Stimulated activated naive B cell treated with anti-CD40 and anti-IgM and Interleukin-4, amounts not matched to agents 10 μg/mL and 1 μg/mL and 100 μg/mL, for 72 hours (primary cell): ENCODE measurements around the gene KRT20.
"Not testable (repeated sequence)": the region's sequence is repeated elsewhere in the genome, so short reads cannot be mapped to it uniquely, and the experiment has no call there.

Source experiments
- ATAC-seq, 2 donors: fragments of 150-1000 bp; cut with Tn5 transposase; replicated peaks; 2 replicates each; pipeline ENCODE4 v1.10.0; 2021; ENCODE audit warnings: moderate library complexity in 1 of 2
- DNase-seq: peaks from one replicate; pipeline ENCODE4 v3.0.0; 2021
- H3K27ac Mint-ChIP-seq: one replicate; pipeline ENCODE4 v1.8.0; 2022; ENCODE audit warnings: mild to moderate bottlenecking, mixed read lengths
- H3K27me3 Mint-ChIP-seq, 2 donors: one replicate each; pipeline ENCODE4 v1.8.0; 2022; ENCODE audit warnings: mixed read lengths in 2 of 2
- H3K36me3 Mint-ChIP-seq, 2 donors: one replicate each; pipeline ENCODE4 v1.8.0; 2022; ENCODE audit warnings: mixed read lengths in 2 of 2, mild to moderate bottlenecking in 1 of 2
- H3K4me1 Mint-ChIP-seq, 2 donors: one replicate each; pipeline ENCODE4 v1.8.0; 2022; ENCODE audit warnings: mixed read lengths in 2 of 2, mild to moderate bottlenecking in 1 of 2
- H3K4me3 Mint-ChIP-seq, 2 donors: one replicate each; pipeline ENCODE4 v1.8.0; 2022; ENCODE audit warnings: mild to moderate bottlenecking in 2 of 2, mixed read lengths in 2 of 2, moderate library complexity in 1 of 2
- H3K9me3 Mint-ChIP-seq, 2 donors: one replicate each; pipeline ENCODE4 v1.8.0; 2022; ENCODE audit warnings: mixed read lengths in 2 of 2, mild to moderate bottlenecking in 1 of 2

The KRT20 gene

DNA sequence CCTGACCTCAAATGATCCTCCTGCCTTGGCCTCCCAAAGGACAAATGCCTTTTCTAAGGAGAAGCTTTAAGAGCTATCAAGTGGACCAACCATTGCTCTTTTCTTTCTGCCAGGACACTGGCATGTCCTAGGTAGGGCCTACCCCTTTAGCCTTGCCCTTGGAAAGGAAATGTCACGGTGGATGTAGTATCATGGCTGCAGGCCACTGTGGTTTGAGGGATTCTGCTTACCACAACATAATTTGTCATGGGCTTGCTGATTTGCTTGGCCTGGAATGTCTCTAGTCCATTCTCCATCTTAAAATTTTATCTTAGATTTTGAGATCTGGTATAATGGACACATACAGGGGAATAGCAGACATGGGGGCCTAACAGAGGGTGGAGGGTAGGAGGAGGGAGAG lies 6.0 kb downstream of the KRT20 start:
- H3K4me3 Mint-ChIP-seq: no peak overlapping the region
- H3K4me1 Mint-ChIP-seq: no peaks in the 10 kb centered on the region
- DNase-seq (no peak), ATAC-seq (no peak)
- no peak overlapping the region for H3K27ac Mint-ChIP-seq
- H3K27me3 Mint-ChIP-seq: peaks cover 11 to 14% of the 10 kb centered on the region in 2 donors
- no peaks in the 10 kb centered on the region for H3K36me3 Mint-ChIP-seq
- no peaks in the 10 kb centered on the region for H3K9me3 Mint-ChIP-seq

DNA sequence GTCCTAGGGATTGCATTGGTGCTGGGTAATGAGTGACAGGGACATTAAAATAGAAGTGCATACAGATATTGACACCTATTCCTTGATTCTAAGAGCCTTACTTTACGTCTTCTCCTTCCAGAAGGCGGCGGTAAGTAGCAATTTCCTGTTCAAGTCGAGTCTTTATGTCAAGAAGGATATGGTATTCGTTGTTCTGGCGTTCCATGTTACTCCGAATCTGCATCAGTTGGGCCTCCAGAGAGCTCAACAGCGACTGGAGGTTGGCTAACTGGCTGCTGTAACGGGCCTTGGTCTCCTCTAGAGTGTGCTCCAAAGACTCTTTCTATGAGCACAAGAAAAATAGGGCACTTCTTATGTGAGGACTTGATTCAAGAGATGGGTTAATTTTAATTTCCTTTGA lies 7.0 kb downstream of the KRT20 start:
- no peaks in the 10 kb centered on the region for H3K4me1 Mint-ChIP-seq
- peaks cover 11% of the 10 kb centered on the region in 2 donors for H3K27me3 Mint-ChIP-seq
- no peaks in the 10 kb centered on the region for H3K9me3 Mint-ChIP-seq
- ATAC-seq: no peak
- H3K27ac Mint-ChIP-seq: no peak overlapping the region
- H3K36me3 Mint-ChIP-seq: no peaks in the 10 kb centered on the region
- DNase-seq: no peak
- H3K4me3 Mint-ChIP-seq: no peak overlapping the region

DNA sequence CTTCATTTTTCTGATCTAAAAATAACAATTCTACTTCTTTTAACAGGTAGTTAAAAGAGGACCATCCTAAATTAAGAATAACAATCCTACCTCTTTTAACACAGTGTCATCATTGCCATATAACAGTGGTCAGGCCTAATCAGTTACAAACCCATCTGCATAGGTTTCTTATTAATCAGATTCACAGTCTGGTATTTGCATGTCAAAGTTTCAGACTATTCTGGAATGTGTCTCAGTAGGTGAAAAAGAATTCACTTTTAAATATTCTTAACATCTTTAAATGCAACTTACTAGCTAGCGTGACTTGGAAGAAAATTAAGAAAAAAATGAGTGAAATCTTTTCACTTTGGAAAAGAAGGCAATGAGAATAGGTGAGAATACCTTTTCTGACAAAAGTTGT lies 11.2 kb downstream of the KRT20 start:
- DNase-seq (no peak), ATAC-seq (no peak)
- H3K4me1 Mint-ChIP-seq: no peaks in the 10 kb centered on the region
- H3K27me3 Mint-ChIP-seq: peaks cover 16 to 23% of the 10 kb centered on the region in 2 donors
- no peak overlapping the region for H3K4me3 Mint-ChIP-seq
- H3K9me3 Mint-ChIP-seq: no peaks in the 10 kb centered on the region
- no peaks in the 10 kb centered on the region for H3K36me3 Mint-ChIP-seq
- no peak overlapping the region for H3K27ac Mint-ChIP-seq

DNA sequence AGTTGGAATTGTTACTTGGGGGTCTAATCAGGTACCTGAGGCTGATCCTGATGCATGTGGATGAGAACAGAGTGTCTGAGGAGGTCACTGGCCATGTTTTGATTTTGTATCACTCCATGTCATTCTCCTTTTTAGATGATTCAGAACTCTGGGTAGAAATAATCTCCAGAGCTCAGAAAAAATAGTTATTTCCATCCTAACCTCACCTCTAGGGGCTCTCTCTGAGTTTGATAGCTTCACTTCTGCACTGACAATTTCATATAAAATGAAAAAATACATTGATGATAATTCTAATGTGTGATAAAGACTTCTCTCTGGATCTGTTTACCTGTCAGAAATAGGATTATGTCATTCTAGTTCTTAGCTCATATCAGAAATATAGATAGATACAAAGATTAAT lies 11.8 kb downstream of the KRT20 start:
- H3K36me3 Mint-ChIP-seq: no peaks in the 10 kb centered on the region
- no peak overlapping the region for H3K27ac Mint-ChIP-seq
- peaks cover 16 to 23% of the 10 kb centered on the region in 2 donors for H3K27me3 Mint-ChIP-seq
- DNase-seq (no peak), ATAC-seq (no peak)
- no peaks in the 10 kb centered on the region for H3K4me1 Mint-ChIP-seq
- H3K9me3 Mint-ChIP-seq: no peaks in the 10 kb centered on the region
- H3K4me3 Mint-ChIP-seq: no peak overlapping the region

DNA sequence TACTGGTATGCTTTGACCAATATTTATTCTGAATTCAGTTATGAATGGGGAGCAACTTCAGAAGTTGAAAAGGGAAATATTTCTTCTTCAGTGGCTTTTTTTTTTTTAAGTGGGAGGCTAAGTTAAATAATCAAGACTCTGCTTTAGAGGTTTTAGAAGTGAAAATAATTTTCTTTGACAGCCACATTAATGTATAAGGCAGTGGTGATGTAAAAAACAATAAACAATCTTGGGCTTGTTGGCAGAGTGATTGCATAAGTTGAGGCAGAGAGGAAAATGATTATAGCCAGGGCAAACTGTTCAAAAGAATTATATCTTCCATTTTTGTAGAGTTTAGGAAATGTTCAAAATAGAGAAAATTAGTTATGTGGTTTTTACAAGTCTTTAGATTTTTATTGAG lies 12.6 kb downstream of the KRT20 start:
- no peak for ATAC-seq
- Mint-ChIP-seq H3K9me3 (no peaks in the 10 kb centered on the region), H3K27ac (no peak overlapping the region), H3K27me3 (peaks cover 16 to 23% of the 10 kb centered on the region in 2 donors), H3K4me1 (no peaks in the 10 kb centered on the region), H3K36me3 (no peaks in the 10 kb centered on the region), H3K4me3 (no peak overlapping the region)
- no peak for DNase-seq

DNA sequence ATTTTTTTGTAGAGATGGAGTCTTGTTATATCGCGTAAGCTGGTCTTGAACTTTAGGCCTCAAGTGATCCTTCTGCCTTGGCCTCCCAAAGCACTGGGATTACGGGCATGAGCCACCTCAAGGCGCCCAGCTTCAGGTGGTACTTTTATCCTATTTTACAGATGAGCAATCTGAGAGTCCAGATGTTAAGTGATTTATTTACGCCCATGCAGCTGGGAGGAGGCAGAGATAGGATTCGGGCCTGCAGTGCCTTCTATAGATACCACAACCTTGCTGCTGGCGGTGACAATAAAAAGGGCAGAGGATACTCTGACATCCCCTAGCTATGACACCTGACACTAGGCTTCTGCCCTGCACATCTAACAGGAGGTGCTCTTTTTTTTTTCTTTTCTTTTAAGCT lies 13.7 kb downstream of the KRT20 start:
- no peaks in the 10 kb centered on the region for H3K9me3 Mint-ChIP-seq
- H3K27me3 Mint-ChIP-seq: peaks cover 19 to 29% of the 10 kb centered on the region in 2 donors
- H3K4me3 Mint-ChIP-seq: no peak overlapping the region
- H3K36me3 Mint-ChIP-seq: no peaks in the 10 kb centered on the region
- no peak overlapping the region for H3K27ac Mint-ChIP-seq
- no peaks in the 10 kb centered on the region for H3K4me1 Mint-ChIP-seq
- DNase-seq (no peak), ATAC-seq (no peak)

DNA sequence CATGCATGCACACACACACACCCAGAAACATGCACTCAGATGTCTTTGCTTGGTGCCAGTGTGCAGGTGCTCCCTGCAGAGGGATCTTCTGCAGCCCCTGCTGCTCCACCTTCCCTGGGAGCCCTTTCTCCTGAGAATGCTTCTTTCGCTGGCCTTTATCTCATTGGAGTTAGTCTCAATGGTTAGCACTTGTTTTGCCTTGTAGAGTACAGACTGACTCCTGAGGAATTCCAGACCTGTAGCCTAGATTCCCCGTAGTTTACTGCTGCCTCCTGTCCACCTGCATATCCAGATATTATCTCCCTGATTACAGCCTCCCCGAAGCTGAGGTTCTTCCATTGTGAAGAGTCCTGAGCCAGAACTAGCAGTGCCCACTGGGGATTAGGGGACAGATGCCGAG lies 14.9 kb downstream of the KRT20 start:
- no peaks in the 10 kb centered on the region for H3K36me3 Mint-ChIP-seq
- DNase-seq: no peak
- H3K27me3 Mint-ChIP-seq: peaks cover 24 to 27% of the 10 kb centered on the region in 2 donors
- no peaks in the 10 kb centered on the region for H3K4me1 Mint-ChIP-seq
- no peak for ATAC-seq
- H3K9me3 Mint-ChIP-seq: no peaks in the 10 kb centered on the region
- no peak overlapping the region for H3K4me3 Mint-ChIP-seq
- no peak overlapping the region for H3K27ac Mint-ChIP-seq

DNA sequence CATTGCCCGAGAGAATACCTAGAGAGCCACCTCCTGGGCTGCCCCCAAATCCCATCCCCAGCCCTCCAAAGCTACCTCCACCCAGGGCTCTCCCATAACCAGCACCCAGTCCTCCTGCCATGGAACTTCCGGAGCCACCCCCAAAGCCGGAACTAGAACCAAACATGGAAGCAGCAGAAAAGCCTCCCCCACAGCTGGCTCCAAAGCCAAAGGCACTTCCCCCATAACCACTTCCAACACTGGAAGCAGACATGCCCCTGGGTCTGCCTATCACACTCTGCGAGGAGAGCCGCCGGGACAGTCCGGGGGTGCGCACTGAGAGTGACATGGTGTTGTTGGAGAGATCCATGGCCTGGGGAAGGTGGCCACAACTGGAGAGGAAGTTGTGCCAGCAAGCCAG lies 18.2 kb downstream of the KRT20 start, which contains the start of gene KRT12:
Gene KRT12 (minus strand): TSS at position 386 of the 400 bp plus-strand sequence. CDS start 37 bp downstream, at position 349.
- Mint-ChIP-seq H3K27ac (no peak within 1 kb of the TSS), H3K27me3 (peaks cover 34 to 47% of the 10 kb centered on the region in 2 donors), H3K4me3 (no peak within 1 kb of the TSS), H3K4me1 (no peaks in the 10 kb centered on the region), H3K36me3 (no peaks in the 10 kb centered on the region), H3K9me3 (no peaks in the 10 kb centered on the region)
- DNase-seq (no peak), ATAC-seq (no peak)

DNA sequence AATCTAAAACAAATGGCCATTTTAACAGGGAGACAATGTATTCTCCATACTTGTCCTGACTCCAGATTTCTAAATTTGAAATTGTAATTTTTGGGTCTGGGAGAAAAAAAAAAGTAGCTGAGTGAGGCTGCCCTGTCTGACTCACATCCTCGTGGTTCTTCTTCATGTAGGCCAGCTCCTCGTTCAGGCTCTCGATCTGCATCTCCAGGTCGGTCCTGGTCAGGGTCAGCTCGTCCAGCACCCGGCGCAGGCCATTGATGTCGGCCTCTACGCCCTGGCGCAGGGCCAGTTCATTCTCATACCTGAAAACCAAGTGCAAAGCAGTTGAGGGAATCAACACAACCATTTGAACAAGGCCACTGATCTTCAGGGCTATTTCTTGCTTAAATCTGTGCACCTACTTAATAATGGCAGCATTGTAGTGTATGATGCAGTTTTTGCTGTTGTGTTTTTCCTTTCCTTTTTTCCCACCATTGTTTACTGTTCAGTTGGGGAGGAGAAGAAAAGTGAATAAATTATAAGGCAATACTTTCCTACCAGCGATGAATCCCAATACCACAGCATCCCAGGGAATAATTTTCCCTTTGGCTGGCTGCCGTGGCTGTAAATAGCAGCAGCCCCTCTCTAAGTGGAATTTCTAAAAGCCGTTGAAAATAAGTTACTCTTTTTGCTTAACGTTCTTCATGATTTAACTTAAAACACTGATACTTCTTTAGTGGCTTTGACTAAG lies 20.2 kb downstream of the KRT20 start:
- DNase-seq (no peak), ATAC-seq (no peak)
- H3K4me3 Mint-ChIP-seq: no peak overlapping the region
- no peaks in the 10 kb centered on the region for H3K9me3 Mint-ChIP-seq
- H3K27ac Mint-ChIP-seq: no peak overlapping the region
- H3K4me1 Mint-ChIP-seq: no peaks in the 10 kb centered on the region
- peaks cover 38 to 53% of the 10 kb centered on the region in 2 donors for H3K27me3 Mint-ChIP-seq
- H3K36me3 Mint-ChIP-seq: no peaks in the 10 kb centered on the region

DNA sequence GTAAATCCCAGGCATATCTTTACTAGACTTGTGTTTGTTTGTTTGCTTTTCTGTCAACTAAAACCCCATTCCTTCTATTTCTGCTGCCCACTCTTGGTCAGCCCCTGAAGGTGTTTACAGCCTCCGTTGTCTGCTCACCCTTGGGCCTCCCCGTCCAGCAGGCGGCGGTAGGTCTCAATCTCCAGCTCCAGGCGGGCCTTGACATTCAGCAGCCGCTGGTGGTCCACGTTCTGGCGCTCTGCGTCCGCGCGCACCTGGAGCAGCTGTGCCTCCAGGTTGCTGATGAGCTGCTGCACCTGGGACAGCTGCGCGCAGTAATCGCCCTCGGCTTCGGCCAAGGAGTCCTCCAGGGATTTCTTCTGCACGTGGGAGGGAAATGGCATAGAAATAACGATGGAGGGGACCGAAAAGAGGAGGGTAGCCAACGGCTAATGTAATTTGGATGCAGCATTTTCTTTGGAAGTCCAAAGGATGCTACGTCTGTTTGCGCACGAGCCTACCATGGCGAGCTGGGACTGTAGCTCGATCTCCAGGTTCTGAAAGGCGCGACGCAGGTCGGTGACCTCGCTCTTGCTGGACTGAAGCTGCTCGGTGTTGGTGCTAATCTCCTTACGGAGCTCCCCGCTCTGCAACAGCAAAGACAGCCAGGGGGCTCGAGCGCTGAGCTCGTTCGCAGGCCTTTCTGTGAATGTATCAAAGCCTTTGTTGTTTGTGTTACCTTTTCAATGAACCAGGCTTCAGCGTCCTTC lies 21.9 kb downstream of the KRT20 start:
- ATAC-seq: no peak
- Mint-ChIP-seq H3K4me3 (no peak overlapping the region), H3K36me3 (no peaks in the 10 kb centered on the region), H3K4me1 (no peaks in the 10 kb centered on the region), H3K27ac (no peak overlapping the region), H3K9me3 (no peaks in the 10 kb centered on the region), H3K27me3 (peaks cover 43 to 57% of the 10 kb centered on the region in 2 donors)
- DNase-seq: no peak

DNA sequence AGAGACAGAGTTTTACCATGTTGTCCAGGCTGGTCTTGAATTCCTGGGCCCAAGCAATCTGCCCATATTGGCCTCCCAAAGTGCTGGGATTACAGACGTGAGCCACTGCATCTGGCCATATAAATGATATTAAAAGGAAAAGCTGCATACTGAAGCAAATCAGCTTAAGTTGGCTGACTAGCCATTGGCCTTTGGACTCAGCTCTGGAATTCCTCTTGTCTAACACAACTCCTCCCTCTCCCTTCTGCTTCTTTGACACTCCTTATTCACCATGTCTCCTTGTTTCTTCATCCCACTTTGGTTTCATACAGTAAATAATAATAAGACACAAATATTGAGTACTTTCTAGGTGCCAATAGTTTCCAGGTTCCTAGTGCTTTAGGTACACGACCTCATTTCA lies 25.5 kb downstream of the KRT20 start:
- no peaks in the 10 kb centered on the region for H3K36me3 Mint-ChIP-seq
- peaks cover 35 to 39% of the 10 kb centered on the region in 2 donors for H3K27me3 Mint-ChIP-seq
- no peaks in the 10 kb centered on the region for H3K9me3 Mint-ChIP-seq
- no peak overlapping the region for H3K4me3 Mint-ChIP-seq
- no peaks in the 10 kb centered on the region for H3K4me1 Mint-ChIP-seq
- no peak for ATAC-seq
- DNase-seq: no peak
- no peak overlapping the region for H3K27ac Mint-ChIP-seq

DNA sequence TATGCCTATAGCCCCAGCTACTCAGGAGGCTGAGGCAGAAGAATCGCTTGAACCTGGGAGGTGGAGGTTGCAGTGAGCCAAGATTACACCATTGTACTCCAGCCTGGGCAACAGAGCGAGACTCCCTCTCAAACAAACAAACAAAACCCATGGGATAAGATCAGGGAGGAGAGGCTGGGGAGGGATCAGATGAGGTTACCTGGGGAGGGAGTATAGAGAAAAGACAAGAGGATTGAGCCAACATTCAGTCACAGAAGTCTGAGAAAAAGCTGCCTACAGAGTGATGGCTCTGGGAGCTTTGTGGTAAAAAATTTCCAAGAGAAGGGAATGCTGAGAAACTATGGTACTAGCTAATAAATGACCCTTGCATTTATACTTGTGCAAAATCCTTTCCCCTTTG lies 26.4 kb downstream of the KRT20 start:
- not testable (repeated sequence) for H3K36me3 Mint-ChIP-seq, DNase-seq, H3K9me3 Mint-ChIP-seq, H3K4me1 Mint-ChIP-seq, H3K4me3 Mint-ChIP-seq, H3K27ac Mint-ChIP-seq, ATAC-seq
- peaks cover 31 to 37% of the 10 kb centered on the region in 2 donors for H3K27me3 Mint-ChIP-seq

DNA sequence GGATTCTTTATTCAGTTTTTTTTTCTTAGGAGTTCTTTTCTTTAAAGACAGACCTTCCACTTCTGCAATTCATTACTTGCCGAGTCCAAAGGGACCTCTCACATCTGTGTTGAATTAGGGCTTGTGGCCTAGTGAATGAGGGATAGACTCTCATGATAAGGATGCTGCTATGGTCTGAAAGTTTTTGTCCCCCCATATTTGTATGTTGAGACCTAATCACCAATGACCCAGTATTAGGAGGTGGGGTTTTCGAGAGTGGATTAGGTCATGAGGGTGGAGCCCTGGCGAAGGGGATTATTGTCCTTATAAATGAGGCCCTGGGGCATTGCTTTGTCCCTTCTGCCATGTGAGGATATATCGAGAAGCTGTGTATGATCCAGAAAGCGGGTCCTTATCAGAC lies 27.5 kb downstream of the KRT20 start:
- H3K4me3 Mint-ChIP-seq: no peak overlapping the region
- H3K27me3 Mint-ChIP-seq: peaks cover 30 to 34% of the 10 kb centered on the region in 2 donors
- no peaks in the 10 kb centered on the region for H3K36me3 Mint-ChIP-seq
- no peaks in the 10 kb centered on the region for H3K4me1 Mint-ChIP-seq
- DNase-seq (no peak), ATAC-seq (no peak)
- no peak overlapping the region for H3K27ac Mint-ChIP-seq
- H3K9me3 Mint-ChIP-seq: no peaks in the 10 kb centered on the region

DNA sequence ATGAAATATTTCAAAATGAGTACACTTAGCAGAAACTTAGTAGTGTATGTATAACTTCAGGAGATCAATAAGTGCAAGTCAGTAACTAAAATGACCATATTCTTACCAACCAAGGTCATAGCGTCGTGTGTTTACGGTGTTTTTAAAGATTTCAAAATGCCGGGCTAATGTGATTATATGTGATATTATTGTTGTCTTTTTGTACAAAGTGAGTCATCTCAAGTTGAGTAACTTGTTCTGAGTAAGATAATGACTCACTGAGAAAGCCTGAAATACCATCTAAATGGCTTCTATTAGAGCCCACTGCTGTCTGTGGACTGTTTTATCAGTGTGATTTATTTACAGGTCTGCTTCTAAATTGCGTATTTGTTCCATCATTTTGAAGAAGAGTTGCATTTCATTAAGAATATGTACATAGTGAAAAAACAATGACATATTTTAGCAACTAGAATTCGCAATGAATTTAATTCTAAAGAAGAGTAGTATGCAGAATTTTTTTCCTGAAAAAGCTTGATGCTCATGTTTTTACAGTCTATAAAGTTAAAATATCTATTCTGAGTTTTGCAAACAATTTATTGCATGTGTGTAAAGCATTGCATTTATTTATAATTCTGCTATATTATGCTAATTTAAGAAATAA lies 30.7 kb downstream of the KRT20 start:
- H3K4me1 Mint-ChIP-seq: no peaks in the 10 kb centered on the region
- no peaks in the 10 kb centered on the region for H3K36me3 Mint-ChIP-seq
- no peak overlapping the region for H3K4me3 Mint-ChIP-seq
- ATAC-seq: no peak
- no peak overlapping the region for H3K27ac Mint-ChIP-seq
- DNase-seq: no peak
- no peaks in the 10 kb centered on the region for H3K9me3 Mint-ChIP-seq
- H3K27me3 Mint-ChIP-seq: peaks cover 21 to 28% of the 10 kb centered on the region in 2 donors

DNA sequence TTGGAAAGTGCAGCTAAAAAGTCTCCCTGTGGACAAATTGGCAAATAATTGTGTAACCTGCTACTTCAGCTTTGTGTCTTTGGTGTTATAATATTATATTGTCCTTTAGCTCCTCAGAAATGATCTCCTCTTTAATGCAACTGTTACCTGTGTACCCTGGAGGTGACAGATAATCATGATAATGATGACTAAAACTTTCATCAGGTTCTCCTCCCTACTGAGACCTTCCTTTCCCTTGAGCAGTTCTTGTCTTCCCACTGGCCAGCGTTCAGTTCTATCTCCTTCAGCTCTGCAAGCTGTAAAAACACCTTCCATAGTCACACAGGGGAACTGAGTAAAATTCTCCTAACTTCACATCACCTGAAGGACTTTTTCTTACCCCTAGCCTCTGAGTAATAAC lies 32.7 kb downstream of the KRT20 start:
- H3K36me3 Mint-ChIP-seq: no peaks in the 10 kb centered on the region
- H3K27me3 Mint-ChIP-seq: peaks cover 12 to 22% of the 10 kb centered on the region in 2 donors
- H3K9me3 Mint-ChIP-seq: no peaks in the 10 kb centered on the region
- ATAC-seq (no peak), DNase-seq (no peak)
- no peak overlapping the region for H3K27ac Mint-ChIP-seq
- H3K4me1 Mint-ChIP-seq: no peaks in the 10 kb centered on the region
- no peak overlapping the region for H3K4me3 Mint-ChIP-seq
